GM18951 (cell line): ENCODE measurements around the gene CFAP141.
"Not testable (repeated sequence)": the region's sequence is repeated elsewhere in the genome, so short reads cannot be mapped to it uniquely, and the experiment has no call there.

Experiments used
- POLR2A ChIP-seq: IDR thresholded peaks from 4 replicates; pipeline ENCODE4 v1.6.1; 2011; ENCODE audit warnings: mild to moderate bottlenecking; ENCODE audit not compliant: insufficient read length, insufficient read depth; ENCODE audit errors: extremely low read depth
- in situ Hi-C: fragments of 300-500 bp; cut with MboI; formaldehyde crosslinking; loops from one replicate; pipeline ENCODE4 v1.12.0; 2022; ENCODE audit warnings: low sequenced_read_pairs, mixed read lengths, inconsistent platforms; ENCODE audit not compliant: unreplicated experiment

Gene CFAP141

DNA sequence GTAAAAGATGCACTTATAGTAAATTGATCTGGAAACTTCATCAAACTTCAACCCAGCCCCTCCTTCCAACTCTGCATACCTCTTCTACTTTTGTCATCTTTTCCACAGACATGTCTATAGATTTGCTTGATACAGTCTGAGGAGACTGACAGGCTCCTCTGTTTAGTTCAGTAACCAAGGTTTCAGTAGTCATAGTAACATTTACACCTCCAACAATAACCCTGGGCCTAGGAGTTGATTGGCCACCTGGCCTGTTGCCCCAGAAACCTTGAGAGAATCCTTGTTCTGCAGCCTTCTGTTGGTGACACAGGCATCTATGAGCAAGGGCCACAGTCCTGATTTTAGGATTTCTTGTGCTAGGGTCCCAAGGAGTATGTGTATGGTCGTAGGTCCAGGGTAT lies at the start of gene CFAP141:
CFAP141 (minus strand) TSS at position 138 of the 400 bp plus-strand sequence; CDS start at position 112, 26 bp downstream.
- in situ Hi-C loops: no loop called here
- no peak for TF ChIP-seq POLR2A

DNA sequence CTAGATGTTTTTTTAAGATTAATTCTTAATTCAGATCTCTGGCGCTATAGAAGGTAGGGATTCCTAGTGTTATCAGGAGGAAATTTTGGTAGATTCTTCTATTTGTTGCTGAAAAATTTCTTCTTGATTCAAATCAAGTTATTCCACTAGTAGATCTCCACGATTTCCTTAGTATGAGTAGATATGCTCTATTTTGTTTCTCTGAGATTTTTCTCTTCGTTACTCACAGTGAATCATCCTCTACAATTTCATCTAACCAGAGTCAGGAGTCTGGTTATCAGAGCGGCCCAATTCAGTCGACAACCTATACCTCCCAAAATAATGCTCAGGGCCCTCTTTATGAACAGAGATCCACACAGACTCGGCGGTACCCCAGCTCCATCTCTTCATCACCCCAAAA lies 47.5 kb upstream of the CFAP141 start:
- in situ Hi-C loops: no loop called here
- no peak for TF ChIP-seq POLR2A

DNA sequence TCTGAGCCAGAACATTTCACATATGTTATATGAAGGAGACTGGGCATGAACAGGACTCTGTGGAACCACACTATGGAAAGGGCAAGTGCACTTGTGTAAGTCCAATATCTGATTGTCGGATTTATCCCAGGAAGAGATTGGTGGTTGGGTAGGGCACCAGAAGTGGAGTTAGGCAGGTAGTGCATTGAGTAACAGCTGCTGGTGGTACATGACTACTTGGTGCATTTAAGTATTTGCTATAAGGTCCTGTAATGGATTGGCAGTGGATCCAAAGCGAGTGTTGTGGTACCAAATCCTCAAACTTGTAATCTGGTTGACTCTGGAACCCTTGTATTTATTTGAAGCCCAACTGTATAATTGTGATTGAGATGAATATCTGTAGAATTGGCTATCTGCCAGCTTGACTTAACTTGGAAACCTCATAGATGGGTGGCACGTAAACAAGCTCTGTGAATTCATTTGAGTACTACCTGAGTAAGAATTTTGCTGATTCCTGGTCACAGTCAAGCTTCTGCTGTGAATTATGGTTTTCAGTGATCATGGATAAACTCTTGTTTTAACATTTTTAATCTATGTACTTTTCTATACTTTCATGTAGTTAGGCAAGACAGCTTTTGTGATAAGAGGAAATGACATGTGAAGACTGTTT lies 35.7 kb upstream of the CFAP141 start:
- in situ Hi-C loops: no loop called here
- no peak for TF ChIP-seq POLR2A

DNA sequence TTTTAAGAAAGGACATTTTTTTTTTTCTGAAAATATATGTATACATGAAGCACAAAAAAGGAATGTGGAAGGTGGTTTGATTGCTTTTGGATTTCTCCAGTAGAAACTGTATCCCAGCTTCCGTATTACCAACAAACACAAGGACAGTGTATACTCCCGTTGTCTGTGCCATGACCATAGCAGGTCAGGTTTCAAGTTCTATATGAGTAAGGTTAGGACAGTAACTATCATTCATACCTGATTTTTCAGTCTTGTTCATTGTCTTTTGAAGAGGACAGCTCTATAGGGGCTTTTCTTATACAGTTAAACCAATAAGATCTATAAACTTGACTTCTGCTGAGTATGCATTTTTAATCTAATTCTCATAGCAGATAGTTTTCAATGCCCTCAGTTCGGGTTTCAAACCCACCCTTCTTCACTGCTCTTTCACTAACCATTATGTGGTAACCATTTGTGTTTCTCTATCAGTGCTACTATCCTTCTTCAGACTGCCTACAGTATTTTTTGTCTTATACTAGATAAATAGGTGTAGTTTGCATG lies 34.2 kb upstream of the CFAP141 start:
- in situ Hi-C loops: no loop called here

DNA sequence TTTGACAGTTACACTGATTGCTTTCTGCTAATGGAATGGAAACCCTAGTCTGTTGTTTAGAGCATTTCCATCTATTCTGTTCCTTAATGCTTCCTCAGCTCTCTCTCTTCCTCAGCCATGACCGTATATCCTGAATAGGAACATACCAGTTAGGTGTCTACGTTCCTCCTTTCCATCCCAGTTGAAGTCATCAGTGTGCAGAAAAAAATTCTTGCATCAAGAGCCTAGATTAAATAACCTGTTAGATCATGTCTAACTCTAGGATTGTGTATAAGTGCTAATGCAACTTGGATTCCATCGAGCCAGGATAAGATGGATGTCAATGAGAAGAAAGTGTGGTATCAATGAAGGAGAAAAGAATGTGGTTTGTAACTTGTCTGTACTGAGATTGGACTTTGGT lies 33.4 kb upstream of the CFAP141 start:
- TF ChIP-seq POLR2A: no peak
- in situ Hi-C loops: no loop called here

More for the DNA sequence above, 34.2 kb upstream of the CFAP141 start:
- TF ChIP-seq POLR2A: no peak

DNA sequence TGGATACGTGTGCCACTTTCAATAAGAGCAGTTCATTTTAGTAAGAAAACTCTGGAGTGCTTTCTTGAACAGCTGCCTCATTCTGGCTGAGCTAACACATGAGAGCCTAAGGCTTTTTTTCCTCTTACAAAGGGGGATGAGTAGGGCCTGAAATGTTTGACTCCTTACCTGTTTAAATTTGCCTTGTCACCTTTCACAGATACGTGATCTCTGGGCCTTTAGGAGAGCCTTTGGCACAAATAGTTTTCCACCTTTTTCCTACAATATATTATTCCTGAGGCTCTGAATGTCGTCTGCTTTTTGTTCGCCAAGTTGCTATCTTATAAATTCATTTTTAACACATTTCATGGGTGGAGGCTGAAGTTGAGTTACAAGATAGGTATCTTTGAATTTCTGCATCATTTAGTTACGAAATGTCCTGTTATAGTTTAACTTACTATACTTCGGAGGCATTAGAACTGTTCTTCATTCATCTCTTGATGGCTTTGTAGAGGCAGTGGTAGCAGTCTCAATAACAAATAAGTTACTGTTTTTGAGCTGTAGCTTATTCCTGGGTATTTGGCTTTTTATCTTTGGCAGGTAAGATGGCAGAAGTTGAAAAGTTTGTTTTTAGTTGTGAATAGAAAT lies 31.9 kb upstream of the CFAP141 start:
- no peak for TF ChIP-seq POLR2A
- in situ Hi-C loops: no loop called here

DNA sequence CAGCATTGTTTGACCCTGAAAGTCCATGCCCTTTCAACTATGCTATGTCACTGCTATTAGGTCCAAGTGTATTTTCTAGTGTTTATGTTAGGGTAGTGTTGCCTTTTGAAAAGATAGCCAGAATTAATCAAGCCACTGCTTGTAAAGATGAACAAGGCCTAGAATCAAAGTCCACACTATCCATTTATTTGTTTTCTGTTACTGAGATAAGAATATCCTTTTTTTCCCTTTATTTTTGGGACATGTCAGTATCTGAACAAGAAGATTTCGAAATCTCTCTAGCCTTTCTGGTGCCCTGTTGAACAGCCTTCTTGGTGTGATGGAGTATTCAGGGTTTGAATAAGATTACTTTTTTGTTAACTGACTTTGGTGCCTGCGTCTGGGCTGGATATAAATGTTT lies 31.3 kb upstream of the CFAP141 start:
- no peak for TF ChIP-seq POLR2A
- in situ Hi-C loops: no loop called here

DNA sequence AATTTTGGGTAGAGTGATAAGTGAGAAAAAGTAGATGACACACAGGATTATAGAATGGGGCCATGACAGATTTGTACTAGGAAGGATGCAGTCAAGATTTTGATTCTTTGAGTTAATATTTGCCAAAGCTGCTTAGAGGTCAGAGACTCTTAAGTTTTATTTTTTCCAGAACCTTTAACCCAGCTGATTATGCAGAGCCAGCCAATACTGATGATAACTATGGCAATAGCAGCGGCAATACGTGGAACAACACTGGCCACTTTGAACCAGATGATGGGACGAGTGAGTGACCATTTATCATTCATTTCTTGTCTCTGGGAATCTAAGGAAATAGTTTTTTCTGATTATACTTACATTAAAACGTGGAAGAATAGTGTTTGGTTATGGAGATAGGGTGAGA lies 30.7 kb upstream of the CFAP141 start:
- no peak for TF ChIP-seq POLR2A
- in situ Hi-C loops: no loop called here

DNA sequence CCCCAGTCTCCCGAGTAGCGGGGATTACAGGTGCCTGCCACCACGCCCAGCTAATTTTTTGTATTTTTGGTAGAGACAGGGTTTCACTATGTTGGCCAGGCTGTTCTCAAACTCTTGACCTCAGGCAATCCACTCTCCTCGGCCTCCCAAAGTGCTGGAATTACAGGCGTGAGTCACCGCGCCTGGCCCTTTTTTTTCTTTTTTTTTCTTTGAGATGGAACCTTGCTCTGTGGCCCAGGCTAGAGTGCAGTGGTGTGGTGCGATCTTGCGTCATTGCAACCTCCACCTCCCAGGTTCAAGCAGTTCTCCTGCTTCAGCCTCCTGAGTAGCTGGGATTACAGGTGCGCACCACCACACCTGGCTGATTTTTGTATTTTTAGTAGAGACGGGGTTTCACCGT lies 27.0 kb upstream of the CFAP141 start:
- in situ Hi-C loops: not testable (repeated sequence)

DNA sequence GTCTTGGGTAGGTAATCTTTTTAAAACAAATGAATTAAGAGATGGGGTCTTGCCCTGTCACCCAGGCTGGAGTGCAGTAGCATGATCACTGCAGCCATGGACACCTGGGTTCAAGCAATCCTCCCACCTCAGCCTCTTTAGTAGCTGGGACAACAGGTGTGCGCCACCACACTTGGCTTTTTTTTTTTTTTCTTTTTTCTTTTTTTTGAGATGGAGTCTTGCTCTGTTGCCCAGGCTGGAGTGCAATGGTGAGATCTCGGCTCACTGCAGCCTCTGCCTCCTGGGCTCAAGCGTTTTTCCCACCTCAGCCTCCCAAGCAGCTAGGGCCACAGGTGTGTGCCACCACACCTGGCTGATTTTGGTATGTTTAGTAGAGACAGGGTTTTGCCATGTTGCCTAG lies 25.0 kb upstream of the CFAP141 start:
- in situ Hi-C loops: not testable (repeated sequence)

DNA sequence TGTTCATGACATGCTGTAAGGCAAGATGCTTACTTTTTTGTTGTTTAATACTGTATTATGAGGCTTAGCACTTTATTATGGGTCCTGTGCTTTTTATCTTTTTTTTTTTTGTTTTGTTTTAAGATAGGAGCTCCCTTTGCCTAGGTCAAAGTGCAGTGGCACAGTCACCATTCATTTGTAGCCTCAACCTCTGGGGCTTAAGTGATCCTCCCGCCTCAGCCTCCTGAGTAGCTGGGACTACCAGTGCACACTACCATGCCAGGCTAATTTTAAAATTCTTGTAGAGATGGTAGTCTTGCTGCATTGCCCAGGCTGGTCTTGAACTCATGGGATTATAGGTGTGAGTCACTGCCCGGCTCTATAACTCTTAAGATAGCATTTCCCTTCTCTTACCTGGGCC lies 19.2 kb upstream of the CFAP141 start:
- in situ Hi-C loops: no loop called here
- TF ChIP-seq POLR2A: no peak

DNA sequence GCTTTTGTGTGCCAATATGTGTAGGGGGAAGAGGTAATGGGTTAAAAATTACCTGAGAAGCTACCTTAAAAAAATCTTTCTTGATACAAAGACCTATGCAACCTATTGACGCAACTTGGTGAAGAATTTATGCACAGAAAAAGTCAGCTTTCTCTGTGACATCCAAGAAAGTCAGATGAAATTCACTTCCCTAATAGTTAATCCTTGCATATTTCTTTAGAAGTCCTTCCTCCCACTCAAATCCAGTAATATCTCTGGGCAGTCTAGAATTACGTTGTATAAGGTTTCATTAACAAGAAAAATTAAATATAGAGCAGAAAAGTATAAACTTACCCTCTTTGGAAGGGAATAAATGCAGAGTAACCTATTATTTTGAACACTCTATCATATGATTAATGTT lies 17.5 kb upstream of the CFAP141 start:
- TF ChIP-seq POLR2A: no peak
- in situ Hi-C loops: no loop called here

DNA sequence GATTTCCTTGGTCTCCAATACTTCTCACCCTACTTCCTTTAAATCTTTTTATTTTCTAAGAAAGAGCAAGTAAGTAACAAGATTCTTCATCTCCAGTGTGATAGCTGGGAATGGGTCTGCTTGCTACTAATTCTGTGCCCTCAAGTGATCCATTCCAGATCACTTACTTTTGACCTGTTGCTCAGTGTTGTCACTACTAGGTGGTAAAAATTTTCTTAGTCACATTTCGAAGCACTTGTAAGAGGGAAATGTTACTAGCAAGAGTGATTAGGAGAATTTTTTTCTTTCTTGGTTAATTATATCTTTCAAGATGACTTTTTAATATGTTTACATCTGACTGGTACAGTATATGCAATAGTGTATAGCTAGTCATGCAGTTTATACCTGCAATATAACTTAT lies 16.8 kb upstream of the CFAP141 start:
- in situ Hi-C loops: no loop called here
- no peak for TF ChIP-seq POLR2A

DNA sequence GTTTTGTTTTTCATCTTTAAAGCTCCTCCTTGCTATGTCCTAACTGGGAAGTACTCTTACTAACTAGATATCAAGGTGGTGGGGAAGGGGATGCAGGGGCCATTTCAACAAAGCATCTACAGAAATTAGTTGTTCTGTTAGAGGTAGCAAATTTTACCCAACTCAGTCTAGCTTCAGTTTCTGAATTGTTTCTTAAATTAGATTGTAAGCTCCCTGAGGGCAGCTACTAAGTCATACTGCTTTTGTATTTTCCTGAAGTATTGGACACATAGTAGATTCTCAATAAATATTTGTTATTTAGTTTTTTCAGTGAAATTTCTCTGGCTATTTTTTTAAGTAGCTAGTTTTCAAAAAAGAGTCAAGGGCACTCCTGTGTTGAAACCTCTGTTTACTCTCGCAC lies 16.4 kb upstream of the CFAP141 start:
- in situ Hi-C loops: no loop called here
- no peak for TF ChIP-seq POLR2A
